ENCODE measurements around the gene GPR55. TPM values are rescaled to one million over a fixed set of nuclear protein-coding genes. Genes with fewer than 3 reads are reported as not detected.

The GPR55 gene
- total RNA-seq, 1 donor from 2014 or later = 0.23 TPM

DNA sequence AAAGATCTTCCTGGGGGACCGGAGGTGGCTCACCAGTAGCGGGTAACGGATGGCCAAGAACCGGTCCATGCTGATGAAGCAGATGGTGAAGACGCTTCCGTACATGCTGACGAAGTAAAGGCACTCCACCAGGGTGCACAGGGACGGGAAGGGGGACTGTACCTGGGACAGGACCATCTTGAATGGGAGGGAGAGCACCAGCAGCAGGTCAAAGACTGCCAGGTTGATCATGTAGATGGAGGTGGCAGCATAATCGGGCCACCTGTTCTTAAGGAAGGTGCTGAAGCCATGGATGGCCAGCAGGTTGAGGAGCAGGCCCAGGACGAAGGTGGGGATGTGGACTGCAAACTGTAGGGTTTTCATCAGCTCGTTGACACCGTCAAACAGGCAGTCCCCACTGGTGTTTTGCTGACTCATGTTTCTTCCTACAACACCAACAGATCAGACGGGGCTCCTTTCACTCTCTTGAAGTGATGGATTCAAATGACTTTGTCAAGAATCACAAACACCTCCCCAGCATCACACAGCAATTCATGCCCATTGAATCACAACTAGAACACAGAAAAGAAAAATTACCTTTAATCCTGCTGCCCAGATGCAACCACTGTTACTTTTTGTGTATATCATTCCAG is 14.4 kb downstream of the GPR55 start:
- no peak for DNase-seq
- intact Hi-C loops (cut with micrococcal nuclease) = no loop called here
- H3K4me1 Mint-ChIP-seq = peaks cover 28% of the 10 kb centered on the region

DNA sequence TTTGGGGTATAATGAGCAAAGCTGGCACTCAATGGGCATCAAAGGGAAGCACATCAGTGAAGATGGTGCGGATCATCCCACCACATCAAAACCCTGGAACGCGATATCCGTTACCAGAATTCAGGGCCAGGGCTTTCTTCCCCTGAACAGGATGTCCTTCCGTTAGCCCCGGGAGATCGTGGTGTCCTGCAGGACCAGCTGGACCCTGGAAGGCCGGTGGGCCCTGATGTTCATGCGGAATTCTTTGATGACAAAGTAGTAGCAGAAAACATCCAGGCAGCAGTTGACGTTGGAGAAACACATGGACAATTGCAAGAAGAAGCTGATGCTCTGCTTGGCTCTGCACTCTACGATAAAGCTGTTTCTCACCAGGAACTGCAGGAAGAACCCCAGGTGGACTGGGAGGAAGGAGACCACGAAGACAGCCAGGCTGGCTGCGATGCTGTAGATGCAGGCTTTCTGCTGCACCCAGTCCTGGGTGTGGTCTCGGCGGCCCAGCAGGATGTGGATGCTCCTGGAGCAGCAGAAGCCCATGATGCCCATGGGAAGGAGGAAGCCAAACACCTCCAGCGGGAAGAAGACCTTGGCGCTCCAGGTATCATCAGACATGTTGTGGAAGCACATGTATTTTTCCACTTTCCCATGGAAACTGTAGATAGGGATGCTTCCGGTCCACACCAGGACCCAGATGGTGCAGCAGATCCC is 15.0 kb downstream of the GPR55 start:
- intact Hi-C loops (cut with micrococcal nuclease) = loop anchor here (2.0 kb wide), 1 partner anchor 61 kb away; no protein-coding TSS in a partner anchor
- no peak overlapping the region for H3K27ac Mint-ChIP-seq
- DNase-seq = no peak
- H3K9me3 Mint-ChIP-seq = no peaks in the 10 kb centered on the region
- no peaks in the 10 kb centered on the region for H3K36me3 Mint-ChIP-seq (ENCODE audit: low read depth)
- peaks cover 25% of the 10 kb centered on the region for H3K27me3 Mint-ChIP-seq
- H3K4me1 Mint-ChIP-seq = peaks cover 32% of the 10 kb centered on the region
- no peak overlapping the region for H3K4me3 Mint-ChIP-seq

More for the DNA sequence above, 14.4 kb downstream of the GPR55 start:
- H3K27me3 Mint-ChIP-seq = peaks cover 26% of the 10 kb centered on the region
- H3K27ac Mint-ChIP-seq = no peak overlapping the region
- H3K9me3 Mint-ChIP-seq = no peaks in the 10 kb centered on the region
- H3K36me3 Mint-ChIP-seq (ENCODE audit: low read depth) = no peaks in the 10 kb centered on the region
- no peak overlapping the region for H3K4me3 Mint-ChIP-seq

DNA sequence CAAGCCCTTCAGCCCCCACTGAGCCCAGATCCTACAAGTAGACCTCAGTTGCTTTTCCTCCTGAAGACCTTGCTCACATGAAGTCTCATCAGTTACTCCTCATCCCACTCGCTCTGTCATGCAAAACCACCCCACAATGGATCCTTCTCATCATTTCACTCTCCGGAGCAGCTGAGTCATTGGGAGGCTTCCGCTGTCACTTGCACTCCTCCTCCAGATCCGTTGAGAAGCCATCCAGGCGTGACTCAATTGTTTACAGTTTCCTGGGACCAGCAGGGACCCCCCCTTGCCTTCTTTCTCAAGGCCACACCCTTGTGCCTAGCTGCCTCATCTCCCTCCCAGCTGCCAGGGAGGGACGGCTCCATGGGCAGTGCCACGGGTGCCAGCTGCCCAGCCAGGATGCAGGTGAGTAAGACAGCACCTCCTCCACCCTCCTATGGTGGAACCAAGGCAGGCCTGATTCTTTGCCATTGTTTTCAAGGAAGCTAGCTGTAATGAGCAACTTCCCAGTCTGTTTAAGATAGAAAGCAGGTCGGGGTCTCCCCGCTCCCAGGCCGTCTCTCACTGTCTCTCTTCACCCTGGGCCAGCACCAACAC is 16.3 kb downstream of the GPR55 start:
- peak; percentile 72 for DNase-seq
- Mint-ChIP-seq H3K27me3 (peaks cover 28% of the 10 kb centered on the region), H3K4me1 (peaks cover 40% of the 10 kb centered on the region), H3K36me3 (ENCODE audit: low read depth) (no peaks in the 10 kb centered on the region), H3K9me3 (no peaks in the 10 kb centered on the region), H3K27ac (peak overlapping the region; percentile 87), H3K4me3 (peak overlapping the region; percentile 46)
- intact Hi-C loops (cut with micrococcal nuclease) = loop anchor here (1.0 to 2.0 kb wide), 2 partner anchors 11 to 60 kb away; no protein-coding TSS in a partner anchor

DNA sequence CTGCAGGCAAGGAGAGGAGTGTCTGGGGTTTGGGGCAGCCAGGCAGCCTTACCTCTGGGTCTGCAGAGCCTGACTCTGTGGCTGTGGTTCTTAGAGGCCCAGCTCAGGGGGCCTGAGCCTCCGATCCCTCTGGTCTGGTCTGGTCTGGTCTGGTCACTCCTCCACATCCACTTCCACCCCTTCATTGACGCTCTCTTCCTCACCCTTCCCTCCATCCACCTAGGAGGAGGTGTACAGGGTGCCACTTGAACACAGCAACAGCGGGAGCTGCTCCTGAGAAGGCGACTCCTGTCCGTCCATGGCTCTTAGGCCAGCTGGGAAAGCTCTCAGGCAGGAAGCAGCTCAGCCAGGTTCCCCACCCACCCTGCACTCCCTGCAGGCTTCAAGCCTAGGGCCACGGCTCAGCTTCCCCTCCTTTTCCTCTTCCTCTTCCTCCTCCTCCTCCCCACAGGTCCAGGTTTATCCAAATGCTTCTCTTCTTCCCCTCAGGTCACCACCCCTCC is 16.9 kb downstream of the GPR55 start:
- H3K4me1 Mint-ChIP-seq = peaks cover 42% of the 10 kb centered on the region
- intact Hi-C loops (cut with micrococcal nuclease) = loop anchor here (1.0 to 2.0 kb wide), 2 partner anchors 11 to 59 kb away; no protein-coding TSS in a partner anchor
- peak overlapping the region; percentile 87 for H3K27ac Mint-ChIP-seq
- H3K9me3 Mint-ChIP-seq = no peaks in the 10 kb centered on the region
- H3K36me3 Mint-ChIP-seq (ENCODE audit: low read depth) = no peaks in the 10 kb centered on the region
- no peak for DNase-seq
- H3K27me3 Mint-ChIP-seq = peaks cover 31% of the 10 kb centered on the region
- peak overlapping the region; percentile 46 for H3K4me3 Mint-ChIP-seq

DNA sequence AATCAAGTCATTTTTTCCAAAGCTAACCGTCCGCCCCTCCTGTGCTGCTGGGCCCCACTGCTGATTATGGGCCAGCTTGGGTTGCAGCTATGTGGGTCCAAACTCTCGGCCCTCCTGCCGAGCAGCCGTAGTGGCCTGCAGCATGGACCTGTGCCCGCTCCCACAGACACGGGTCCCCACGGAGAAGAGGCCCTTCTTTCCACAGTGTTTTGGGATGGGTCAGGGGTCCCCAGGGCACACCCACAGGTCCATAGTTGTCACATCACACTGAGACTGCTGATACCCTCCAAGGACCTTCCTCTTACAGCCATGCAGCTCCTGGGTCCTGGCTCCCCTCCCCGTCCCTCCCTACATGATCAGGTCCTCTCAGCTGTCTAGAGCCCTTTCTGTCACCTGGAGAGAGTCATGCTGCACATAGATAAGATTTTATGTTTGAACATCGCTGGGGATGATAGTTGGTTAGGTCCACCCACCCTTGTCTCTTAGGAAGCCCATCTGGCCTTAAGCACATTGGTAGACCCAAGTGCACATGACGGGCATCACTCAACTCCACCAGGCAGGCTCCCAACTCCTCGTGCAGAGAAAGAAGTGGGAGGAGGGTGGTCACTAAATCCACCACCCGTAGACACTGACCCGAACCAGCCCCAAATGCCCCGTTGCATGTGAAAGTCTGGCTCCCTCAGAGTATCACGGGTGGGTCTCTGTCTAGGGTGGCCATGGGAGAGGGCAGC is 17.5 kb downstream of the GPR55 start:
- H3K4me3 Mint-ChIP-seq = no peak overlapping the region
- H3K36me3 Mint-ChIP-seq (ENCODE audit: low read depth) = no peaks in the 10 kb centered on the region
- no peak for DNase-seq
- peaks cover 42% of the 10 kb centered on the region for H3K4me1 Mint-ChIP-seq
- peaks cover 34% of the 10 kb centered on the region for H3K27me3 Mint-ChIP-seq
- no peak overlapping the region for H3K27ac Mint-ChIP-seq
- intact Hi-C loops (cut with micrococcal nuclease) = loop anchor here (1.0 to 2.0 kb wide), 2 partner anchors 12 to 59 kb away; no protein-coding TSS in a partner anchor
- H3K9me3 Mint-ChIP-seq = no peaks in the 10 kb centered on the region

DNA sequence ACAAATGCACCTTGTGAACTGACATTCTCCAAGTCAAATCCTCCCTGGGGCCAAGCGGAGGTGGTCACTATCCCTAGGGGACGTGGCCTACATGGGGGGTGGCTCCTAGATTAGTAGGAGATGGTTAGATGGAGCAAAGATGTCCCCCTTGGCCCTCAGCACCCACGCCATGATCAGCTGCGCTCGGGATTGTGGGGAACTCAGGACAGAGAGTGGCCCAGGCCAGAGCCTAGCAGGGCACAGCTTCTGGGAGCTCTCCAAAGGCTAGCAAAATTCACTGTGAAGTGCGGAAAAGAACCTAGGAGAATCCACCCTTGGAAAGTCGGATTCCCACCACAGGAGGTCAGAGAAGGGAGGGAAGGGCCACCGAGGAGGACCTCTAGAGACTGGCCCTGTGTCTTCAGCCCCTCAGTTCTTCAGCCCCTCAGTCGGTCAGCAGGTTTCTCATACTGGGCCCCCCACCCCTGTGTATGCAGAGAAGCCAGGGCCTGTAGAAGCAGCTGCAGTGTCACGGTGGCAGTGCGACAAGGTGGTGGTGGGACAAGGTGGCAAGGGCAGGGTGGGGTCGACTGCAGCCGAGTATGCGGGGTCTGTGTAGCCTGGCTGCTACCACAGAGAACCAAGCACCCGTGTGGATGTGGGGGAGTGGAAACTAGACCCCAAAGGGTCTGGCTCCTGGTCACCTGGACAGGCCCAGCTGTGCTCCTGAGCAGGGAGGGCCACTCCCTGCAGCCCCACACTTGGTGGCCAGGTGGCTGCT is 18.4 kb downstream of the GPR55 start:
- H3K36me3 Mint-ChIP-seq (ENCODE audit: low read depth) = no peaks in the 10 kb centered on the region
- H3K4me1 Mint-ChIP-seq = peaks cover 44% of the 10 kb centered on the region
- H3K27me3 Mint-ChIP-seq = peaks cover 31% of the 10 kb centered on the region

DNA sequence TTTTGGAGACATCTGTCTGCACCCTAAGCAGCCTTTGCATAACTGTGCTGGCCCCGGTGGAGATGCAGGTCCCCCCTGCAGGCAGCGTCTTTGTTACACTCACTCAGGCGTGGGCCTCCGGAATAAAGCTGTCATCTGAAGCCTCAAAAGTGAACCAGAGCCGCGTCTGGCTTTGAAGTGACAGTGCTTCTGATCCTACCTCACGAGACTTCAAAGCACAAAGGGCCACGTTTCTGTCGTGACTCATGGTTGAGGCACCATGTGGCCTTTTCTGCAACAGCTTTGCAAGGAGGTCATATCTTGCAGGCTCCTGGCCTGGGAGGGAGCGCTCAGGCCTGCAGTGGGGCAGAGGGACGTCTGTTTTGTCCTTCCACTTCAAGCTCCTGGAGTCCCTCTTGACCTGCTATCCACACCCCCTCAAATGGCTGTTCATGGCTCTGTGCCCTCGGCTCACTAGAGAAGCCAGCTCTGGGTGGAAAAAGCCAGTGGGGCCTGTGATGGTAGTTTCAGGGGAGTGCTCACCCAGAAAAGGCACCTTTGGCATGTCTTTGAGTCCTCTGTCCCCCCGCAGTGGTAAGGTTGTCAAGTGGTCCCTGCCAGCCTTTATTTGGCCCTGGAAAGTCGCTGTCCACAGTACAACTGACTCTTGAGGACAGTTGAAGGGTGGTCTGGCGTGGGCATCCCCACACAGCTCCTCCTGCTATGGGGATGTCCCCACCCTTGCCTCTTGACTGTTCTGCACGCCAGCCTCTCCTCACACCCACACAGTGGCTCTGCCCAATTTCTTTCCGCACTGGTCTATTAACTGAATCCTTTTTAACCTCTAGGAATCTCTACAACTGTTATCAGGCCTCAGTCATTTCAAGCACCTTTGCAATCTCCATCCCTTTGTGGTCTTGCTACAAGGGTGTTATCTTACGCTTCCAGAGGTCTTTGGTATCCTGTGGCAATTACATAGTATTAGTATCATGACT is 19.3 kb downstream of the GPR55 start:
- H3K36me3 Mint-ChIP-seq (ENCODE audit: low read depth) = no peaks in the 10 kb centered on the region
- DNase-seq = peak; percentile 85
- peaks cover 32% of the 10 kb centered on the region for H3K27me3 Mint-ChIP-seq
- H3K9me3 Mint-ChIP-seq = no peaks in the 10 kb centered on the region
- H3K4me3 Mint-ChIP-seq = peak overlapping the region; percentile 36
- intact Hi-C loops (cut with micrococcal nuclease) = loop anchor here (1.0 to 2.0 kb wide), 6 partner anchors 19 to 147 kb away; no protein-coding TSS in a partner anchor
- peak overlapping the region; percentile 68 for H3K27ac Mint-ChIP-seq
- H3K4me1 Mint-ChIP-seq = peaks cover 40% of the 10 kb centered on the region

More for the DNA sequence above, 18.4 kb downstream of the GPR55 start:
- Mint-ChIP-seq H3K27ac (no peak overlapping the region), H3K4me3 (no peak overlapping the region), H3K9me3 (no peaks in the 10 kb centered on the region)
- intact Hi-C loops (cut with micrococcal nuclease) = no loop called here
- DNase-seq = no peak

DNA sequence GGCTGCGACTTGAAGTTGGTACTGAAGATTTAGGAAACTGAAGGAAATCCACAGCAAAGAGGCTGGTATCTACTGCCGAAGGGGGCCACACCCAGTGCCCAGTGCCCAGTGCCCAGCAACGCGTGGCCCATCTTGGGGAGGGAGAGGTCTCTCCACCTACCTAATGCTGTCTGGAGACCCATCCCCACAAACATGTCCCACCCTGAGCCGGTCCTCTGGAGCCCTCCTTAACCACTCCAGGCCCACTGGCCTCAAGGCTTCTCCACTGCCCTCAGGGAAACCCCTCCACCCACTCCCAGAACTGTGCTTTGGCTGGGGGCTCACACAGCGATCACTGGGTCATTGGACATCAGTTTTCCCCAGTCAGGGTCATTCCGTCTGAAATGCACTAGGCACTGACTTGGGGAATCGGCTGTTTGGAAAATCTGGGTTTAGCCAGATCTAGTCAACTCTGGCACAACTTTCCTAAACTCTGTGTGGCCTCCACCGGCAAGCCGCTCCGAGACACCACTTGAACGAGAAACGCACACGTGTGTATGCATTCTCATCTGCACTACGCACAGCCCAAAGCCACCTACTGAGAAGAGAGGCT is 20.1 kb downstream of the GPR55 start:
- H3K4me1 Mint-ChIP-seq = peaks cover 39% of the 10 kb centered on the region
- H3K27me3 Mint-ChIP-seq = peaks cover 32% of the 10 kb centered on the region
- peak overlapping the region; percentile 36 for H3K4me3 Mint-ChIP-seq
- H3K27ac Mint-ChIP-seq = peak overlapping the region; percentile 63
- H3K36me3 Mint-ChIP-seq (ENCODE audit: low read depth) = no peaks in the 10 kb centered on the region
- no peaks in the 10 kb centered on the region for H3K9me3 Mint-ChIP-seq
- intact Hi-C loops (cut with micrococcal nuclease) = loop anchor here (1.0 to 2.0 kb wide), 6 partner anchors 19 to 148 kb away; no protein-coding TSS in a partner anchor
- no peak for DNase-seq

DNA sequence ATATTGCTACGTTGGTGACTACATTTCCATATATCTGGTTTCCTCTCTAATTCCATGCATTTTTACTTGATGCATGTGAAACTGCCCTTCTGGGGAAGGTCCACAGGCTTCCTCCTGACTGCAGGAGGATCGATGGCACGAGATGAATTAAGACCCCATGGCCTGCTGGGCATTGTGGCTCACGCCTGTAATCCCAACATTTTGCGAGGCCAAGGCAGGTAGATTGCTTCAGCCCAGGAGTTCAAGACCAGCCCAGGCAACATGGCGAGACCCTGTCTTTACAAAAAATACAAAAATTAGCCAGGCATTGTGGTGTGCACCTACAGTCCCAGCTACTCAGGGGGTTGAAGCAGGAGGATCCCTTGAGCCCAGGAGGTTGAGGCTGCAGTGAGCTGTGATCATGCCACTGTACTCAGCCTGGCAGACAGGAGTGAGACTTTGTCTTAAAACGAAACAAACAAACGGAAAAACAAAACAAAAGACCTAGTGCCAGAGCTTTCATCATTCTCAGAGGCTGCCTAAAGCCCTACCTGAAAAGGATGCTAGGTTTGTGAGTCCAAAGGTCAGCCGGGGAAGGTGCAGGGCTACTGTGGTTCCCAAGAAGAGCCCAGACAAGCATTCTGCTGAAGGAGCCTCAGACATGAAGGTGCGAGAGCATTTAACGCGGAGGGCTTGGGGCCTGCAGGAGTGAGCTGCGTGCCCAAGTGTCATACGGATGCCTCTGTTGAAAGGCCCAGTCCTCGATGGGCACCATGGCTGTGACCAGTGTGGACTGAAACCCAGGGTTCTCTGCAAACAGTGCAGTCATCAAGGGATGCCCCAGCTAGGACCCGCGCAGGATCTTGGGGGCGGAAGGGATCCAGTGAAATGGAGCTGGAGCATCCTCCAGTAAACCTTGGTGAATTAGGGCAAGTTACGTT is 21.6 kb downstream of the GPR55 start:
- peaks cover 31% of the 10 kb centered on the region for H3K4me1 Mint-ChIP-seq
- H3K4me3 Mint-ChIP-seq = no peak overlapping the region
- no peaks in the 10 kb centered on the region for H3K36me3 Mint-ChIP-seq (ENCODE audit: low read depth)
- no peak overlapping the region for H3K27ac Mint-ChIP-seq
- no peak for DNase-seq
- peaks cover 41% of the 10 kb centered on the region for H3K27me3 Mint-ChIP-seq
- intact Hi-C loops (cut with micrococcal nuclease) = loop anchor here (2.0 kb wide), 3 partner anchors 39 to 149 kb away; no protein-coding TSS in a partner anchor
- H3K9me3 Mint-ChIP-seq = no peaks in the 10 kb centered on the region

DNA sequence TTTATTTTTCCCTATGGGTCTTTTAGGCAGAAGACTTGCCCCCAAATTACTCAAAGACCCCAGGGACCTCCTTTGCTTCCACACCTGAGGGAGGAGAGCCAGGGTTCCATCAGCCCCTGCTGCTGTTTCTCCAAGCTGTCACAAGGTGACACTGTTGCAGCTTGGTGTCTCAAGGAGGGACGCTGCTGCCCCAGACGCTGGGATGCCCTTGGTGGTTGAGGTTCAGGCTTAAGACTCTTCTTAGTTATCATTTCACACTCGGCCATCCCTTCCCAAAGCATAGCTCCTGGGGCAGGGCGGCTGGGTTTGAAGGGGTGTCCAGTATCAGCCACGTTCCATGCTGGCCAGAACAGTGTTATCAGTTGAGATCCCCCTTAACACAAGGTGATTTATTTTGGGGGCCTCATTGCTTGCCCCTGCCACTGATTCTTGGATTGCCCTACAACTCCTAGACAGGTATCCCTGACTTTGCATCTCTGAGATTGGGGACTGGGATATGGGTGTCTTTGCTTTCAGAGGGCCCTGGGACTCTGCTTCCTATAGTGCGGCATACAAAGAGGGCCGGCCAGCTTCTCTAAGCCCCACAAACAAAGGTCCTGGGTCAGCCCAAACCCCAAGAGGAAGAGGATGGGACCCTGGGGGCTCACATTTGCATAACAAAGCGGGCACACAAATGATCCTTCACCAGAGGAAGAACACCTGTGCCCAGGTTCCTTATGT is 22.7 kb downstream of the GPR55 start:
- Mint-ChIP-seq H3K4me1 (peaks cover 27% of the 10 kb centered on the region), H3K27ac (no peak overlapping the region), H3K4me3 (no peak overlapping the region), H3K9me3 (no peaks in the 10 kb centered on the region), H3K27me3 (peaks cover 47% of the 10 kb centered on the region), H3K36me3 (ENCODE audit: low read depth) (no peaks in the 10 kb centered on the region)
- DNase-seq = peak; percentile 80
- intact Hi-C loops (cut with micrococcal nuclease) = loop anchor here (1.0 kb wide), 1 partner anchor 85 kb away; no protein-coding TSS in a partner anchor
